HEK293 (cell line): ENCODE results near the gene NAV3.

Experiments
- CTCF ChIA-PET: fragments of 350-600 bp; formaldehyde crosslinking; extraction: SDS; loops from one replicate; lab custom pipeline; 2021; ENCODE audit warnings: antibody characterized with exemption; lab: Yijun Ruan, JAX
- POLR2A ChIA-PET: fragments of 300-600 bp; formaldehyde crosslinking; extraction: SDS; loops from one replicate; lab custom pipeline; 2020; ENCODE audit warnings: antibody characterized with exemption, inconsistent platforms; lab: Yijun Ruan, JAX
- H3K27ac ChIP-seq: fragments of 200-500 bp; sonication (Bioruptor generic); 2 replicates; pipeline ENCODE4 v1.5.1; 2014; ENCODE audit warnings: low read depth, low read length, control low read depth, inconsistent platforms; ENCODE audit errors: extremely low read depth
- H3K36me3 ChIP-seq, 2 experiments: fragments of 200-500 bp in 1 of 2; sonication (Bioruptor generic) in 1 of 2; 1 replicate in 1 of 2; 2 replicates in 1 of 2; pipeline ENCODE4 v1.5.1; 2014 to 2017; ENCODE audit warnings: inconsistent platforms in 2 of 2, low read length in 2 of 2; ENCODE audit not compliant: control insufficient read depth in 2 of 2, insufficient read depth in 1 of 2
- H3K4me1 ChIP-seq: fragments of 200-500 bp; sonication (Bioruptor generic); 2 replicates; pipeline ENCODE4 v1.5.1; 2014; ENCODE audit warnings: mild to moderate bottlenecking, low read length, inconsistent platforms; ENCODE audit not compliant: control insufficient read depth, insufficient read depth
- H3K4me3 ChIP-seq: 2 replicates; pipeline ENCODE4 v1.5.1; 2011; ENCODE audit warnings: low read depth, mild to moderate bottlenecking, control low read depth, low read length, moderate library complexity
- H3K9me3 ChIP-seq: fragments of 200-500 bp; sonication (Bioruptor generic); 2 replicates; pipeline ENCODE4 v1.5.1; 2014; ENCODE audit warnings: low read depth, low read length, inconsistent platforms; ENCODE audit not compliant: control insufficient read depth, insufficient read depth
- BCL11B ChIP-seq: fragments of 450-650 bp; formaldehyde crosslinking; IDR thresholded peaks from 2 replicates; pipeline ENCODE4 v1.5.1; 2016; ENCODE audit warnings: low read depth, missing biosample characterization, missing genetic modification characterization
- GLI4 ChIP-seq: fragments of 450-650 bp; formaldehyde crosslinking; IDR thresholded peaks from 2 replicates; pipeline ENCODE4 v1.5.1; 2016; ENCODE audit warnings: missing biosample characterization, missing genetic modification characterization
- HOXC10 ChIP-seq: sonication (generic); formaldehyde crosslinking; IDR thresholded peaks from 2 replicates; pipeline ENCODE4 v1.8.1; 2023; ENCODE audit warnings: mild to moderate bottlenecking, missing genetic modification reagents
- HOXD13 ChIP-seq: sonication (generic); formaldehyde crosslinking; IDR thresholded peaks from 2 replicates; pipeline ENCODE4 v1.8.0; 2022; ENCODE audit warnings: missing genetic modification reagents, borderline replicate concordance
- KLF16 ChIP-seq: fragments of 450-650 bp; formaldehyde crosslinking; IDR thresholded peaks from 2 replicates; pipeline ENCODE4 v1.5.1; 2017; ENCODE audit warnings: missing biosample characterization, missing genetic modification characterization
- SCRT1 ChIP-seq: fragments of 450-650 bp; formaldehyde crosslinking; IDR thresholded peaks from 2 replicates; pipeline ENCODE4 v1.5.1; 2016; ENCODE audit warnings: missing biosample characterization, missing genetic modification characterization, borderline replicate concordance
- ZFP41 ChIP-seq: fragments of 450-650 bp; formaldehyde crosslinking; IDR thresholded peaks from 2 replicates; pipeline ENCODE4 v1.5.1; 2016; ENCODE audit warnings: missing biosample characterization, missing genetic modification characterization, borderline replicate concordance
- ZNF146 ChIP-seq: fragments of 450-650 bp; formaldehyde crosslinking; IDR thresholded peaks from 2 replicates; pipeline ENCODE4 v1.5.1; 2016; ENCODE audit warnings: missing biosample characterization, missing genetic modification characterization
- ZNF266 ChIP-seq: fragments of 450-650 bp; formaldehyde crosslinking; IDR thresholded peaks from 2 replicates; pipeline ENCODE4 v1.5.1; 2016; ENCODE audit warnings: missing biosample characterization, missing genetic modification characterization, low read depth
- ZNF596 ChIP-seq: fragments of 450-650 bp; IDR thresholded peaks from 2 replicates; pipeline ENCODE4 v1.5.0; 2018; ENCODE audit warnings: missing biosample characterization, mild to moderate bottlenecking, missing genetic modification characterization, moderate library complexity
- ZNF629 ChIP-seq: fragments of 450-650 bp; formaldehyde crosslinking; IDR thresholded peaks from 2 replicates; pipeline ENCODE4 v1.5.1; 2017; ENCODE audit warnings: missing biosample characterization, missing genetic modification characterization
- ZSCAN30 ChIP-seq: fragments of 450-650 bp; IDR thresholded peaks from 2 replicates; pipeline ENCODE4 v1.5.1; 2018; ENCODE audit warnings: missing biosample characterization, mild to moderate bottlenecking, missing genetic modification characterization, moderate library complexity
- TF ChIP-seq, protein P1 (sequence below): fragments of 450-650 bp; formaldehyde crosslinking; IDR thresholded peaks from 2 replicates; pipeline ENCODE4 v1.5.1; 2016; ENCODE audit warnings: missing biosample characterization, missing genetic modification characterization
- TF ChIP-seq, protein P2 (sequence below): fragments of 450-650 bp; formaldehyde crosslinking; IDR thresholded peaks from 2 replicates; pipeline ENCODE4 v1.5.1; 2016; ENCODE audit warnings: missing biosample characterization, missing genetic modification characterization
- TF ChIP-seq, protein P3 (sequence below): fragments of 450-650 bp; formaldehyde crosslinking; IDR thresholded peaks from 2 replicates; pipeline ENCODE4 v1.5.1; 2017; ENCODE audit warnings: missing biosample characterization, missing genetic modification characterization
- TF ChIP-seq, protein P4 (sequence below): fragments of 450-650 bp; formaldehyde crosslinking; IDR thresholded peaks from 2 replicates; pipeline ENCODE4 v1.5.1; 2017; ENCODE audit warnings: missing biosample characterization, missing genetic modification characterization
- TF ChIP-seq, protein P5 (sequence below): fragments of 450-650 bp; formaldehyde crosslinking; IDR thresholded peaks from 2 replicates; pipeline ENCODE4 v1.5.1; 2016; ENCODE audit warnings: missing biosample characterization, missing genetic modification characterization

NAV3 gene

DNA sequence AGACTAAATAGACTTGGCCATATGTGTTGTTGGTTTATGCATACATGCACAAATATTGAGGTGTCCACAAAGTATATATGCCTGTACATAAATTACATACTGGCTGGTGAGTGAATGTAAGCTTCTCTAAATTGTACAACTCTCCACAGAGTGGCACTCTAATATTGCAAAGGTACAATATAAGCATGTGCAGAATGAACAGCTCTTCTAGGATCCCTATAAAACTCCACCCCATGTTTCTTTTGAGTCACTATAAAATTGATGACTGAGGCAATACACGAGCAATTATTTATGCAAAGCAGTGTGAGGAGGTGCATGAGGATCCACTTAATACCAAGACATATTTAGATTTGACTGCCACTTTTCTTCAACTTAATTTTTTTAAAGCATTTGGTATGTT is 172.2 kb downstream of the NAV3 start:
- no peak overlapping the region for H3K4me3 ChIP-seq
- POLR2A ChIA-PET = no interaction called here
- CTCF ChIA-PET = interaction anchor here (0.7 to 1.6 kb wide), 4 partner anchors 113 to 119 kb away, joined by 3 to 4 read pairs (median 4); no protein-coding TSS in a partner anchor
- no peak for TF ChIP-seq ZNF629 (tag by site-specific recombination)
- TF ChIP-seq, protein P1, sequence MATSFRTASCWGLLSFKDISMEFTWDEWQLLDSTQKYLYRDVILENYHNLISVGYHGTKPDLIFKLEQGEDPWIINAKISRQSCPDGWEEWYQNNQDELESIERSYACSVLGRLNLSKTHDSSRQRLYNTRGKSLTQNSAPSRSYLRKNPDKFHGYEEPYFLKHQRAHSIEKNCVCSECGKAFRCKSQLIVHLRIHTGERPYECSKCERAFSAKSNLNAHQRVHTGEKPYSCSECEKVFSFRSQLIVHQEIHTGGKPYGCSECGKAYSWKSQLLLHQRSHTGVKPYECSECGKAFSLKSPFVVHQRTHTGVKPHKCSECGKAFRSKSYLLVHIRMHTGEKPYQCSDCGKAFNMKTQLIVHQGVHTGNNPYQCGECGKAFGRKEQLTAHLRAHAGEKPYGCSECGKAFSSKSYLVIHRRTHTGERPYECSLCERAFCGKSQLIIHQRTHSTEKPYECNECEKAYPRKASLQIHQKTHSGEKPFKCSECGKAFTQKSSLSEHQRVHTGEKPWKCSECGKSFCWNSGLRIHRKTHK (tag by site-specific recombination) = no peak
- TF ChIP-seq, protein P2, sequence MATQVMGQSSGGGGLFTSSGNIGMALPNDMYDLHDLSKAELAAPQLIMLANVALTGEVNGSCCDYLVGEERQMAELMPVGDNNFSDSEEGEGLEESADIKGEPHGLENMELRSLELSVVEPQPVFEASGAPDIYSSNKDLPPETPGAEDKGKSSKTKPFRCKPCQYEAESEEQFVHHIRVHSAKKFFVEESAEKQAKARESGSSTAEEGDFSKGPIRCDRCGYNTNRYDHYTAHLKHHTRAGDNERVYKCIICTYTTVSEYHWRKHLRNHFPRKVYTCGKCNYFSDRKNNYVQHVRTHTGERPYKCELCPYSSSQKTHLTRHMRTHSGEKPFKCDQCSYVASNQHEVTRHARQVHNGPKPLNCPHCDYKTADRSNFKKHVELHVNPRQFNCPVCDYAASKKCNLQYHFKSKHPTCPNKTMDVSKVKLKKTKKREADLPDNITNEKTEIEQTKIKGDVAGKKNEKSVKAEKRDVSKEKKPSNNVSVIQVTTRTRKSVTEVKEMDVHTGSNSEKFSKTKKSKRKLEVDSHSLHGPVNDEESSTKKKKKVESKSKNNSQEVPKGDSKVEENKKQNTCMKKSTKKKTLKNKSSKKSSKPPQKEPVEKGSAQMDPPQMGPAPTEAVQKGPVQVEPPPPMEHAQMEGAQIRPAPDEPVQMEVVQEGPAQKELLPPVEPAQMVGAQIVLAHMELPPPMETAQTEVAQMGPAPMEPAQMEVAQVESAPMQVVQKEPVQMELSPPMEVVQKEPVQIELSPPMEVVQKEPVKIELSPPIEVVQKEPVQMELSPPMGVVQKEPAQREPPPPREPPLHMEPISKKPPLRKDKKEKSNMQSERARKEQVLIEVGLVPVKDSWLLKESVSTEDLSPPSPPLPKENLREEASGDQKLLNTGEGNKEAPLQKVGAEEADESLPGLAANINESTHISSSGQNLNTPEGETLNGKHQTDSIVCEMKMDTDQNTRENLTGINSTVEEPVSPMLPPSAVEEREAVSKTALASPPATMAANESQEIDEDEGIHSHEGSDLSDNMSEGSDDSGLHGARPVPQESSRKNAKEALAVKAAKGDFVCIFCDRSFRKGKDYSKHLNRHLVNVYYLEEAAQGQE (tag by site-specific recombination) = no peak
- no peak for TF ChIP-seq HOXC10 (CRISPR knock-in tag)
- TF ChIP-seq ZFP41 (tag by site-specific recombination) = no peak
- TF ChIP-seq BCL11B (tag by site-specific recombination) = no peak
- no peak for TF ChIP-seq KLF16 (tag by site-specific recombination)
- TF ChIP-seq, protein P3, sequence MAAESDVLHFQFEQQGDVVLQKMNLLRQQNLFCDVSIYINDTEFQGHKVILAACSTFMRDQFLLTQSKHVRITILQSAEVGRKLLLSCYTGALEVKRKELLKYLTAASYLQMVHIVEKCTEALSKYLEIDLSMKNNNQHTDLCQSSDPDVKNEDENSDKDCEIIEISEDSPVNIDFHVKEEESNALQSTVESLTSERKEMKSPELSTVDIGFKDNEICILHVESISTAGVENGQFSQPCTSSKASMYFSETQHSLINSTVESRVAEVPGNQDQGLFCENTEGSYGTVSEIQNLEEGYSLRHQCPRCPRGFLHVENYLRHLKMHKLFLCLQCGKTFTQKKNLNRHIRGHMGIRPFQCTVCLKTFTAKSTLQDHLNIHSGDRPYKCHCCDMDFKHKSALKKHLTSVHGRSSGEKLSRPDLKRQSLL (tag by site-specific recombination) = no peak
- TF ChIP-seq SCRT1 (tag by site-specific recombination) = no peak
- no peak for TF ChIP-seq ZSCAN30 (tag by site-specific recombination)
- TF ChIP-seq, protein P4, sequence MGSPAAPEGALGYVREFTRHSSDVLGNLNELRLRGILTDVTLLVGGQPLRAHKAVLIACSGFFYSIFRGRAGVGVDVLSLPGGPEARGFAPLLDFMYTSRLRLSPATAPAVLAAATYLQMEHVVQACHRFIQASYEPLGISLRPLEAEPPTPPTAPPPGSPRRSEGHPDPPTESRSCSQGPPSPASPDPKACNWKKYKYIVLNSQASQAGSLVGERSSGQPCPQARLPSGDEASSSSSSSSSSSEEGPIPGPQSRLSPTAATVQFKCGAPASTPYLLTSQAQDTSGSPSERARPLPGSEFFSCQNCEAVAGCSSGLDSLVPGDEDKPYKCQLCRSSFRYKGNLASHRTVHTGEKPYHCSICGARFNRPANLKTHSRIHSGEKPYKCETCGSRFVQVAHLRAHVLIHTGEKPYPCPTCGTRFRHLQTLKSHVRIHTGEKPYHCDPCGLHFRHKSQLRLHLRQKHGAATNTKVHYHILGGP (tag by site-specific recombination) = no peak
- TF ChIP-seq, protein P5, sequence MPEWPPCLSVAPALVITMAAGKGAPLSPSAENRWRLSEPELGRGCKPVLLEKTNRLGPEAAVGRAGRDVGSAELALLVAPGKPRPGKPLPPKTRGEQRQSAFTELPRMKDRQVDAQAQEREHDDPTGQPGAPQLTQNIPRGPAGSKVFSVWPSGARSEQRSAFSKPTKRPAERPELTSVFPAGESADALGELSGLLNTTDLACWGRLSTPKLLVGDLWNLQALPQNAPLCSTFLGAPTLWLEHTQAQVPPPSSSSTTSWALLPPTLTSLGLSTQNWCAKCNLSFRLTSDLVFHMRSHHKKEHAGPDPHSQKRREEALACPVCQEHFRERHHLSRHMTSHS (tag by site-specific recombination) = no peak
- no peak for TF ChIP-seq ZNF146 (tag by site-specific recombination)
- no peak for TF ChIP-seq HOXD13 (CRISPR knock-in tag)
- TF ChIP-seq ZNF266 (tag by site-specific recombination) = no peak
- no peak for TF ChIP-seq ZNF596 (tag by site-specific recombination)
- TF ChIP-seq GLI4 = no peak
- TF ChIP-seq, all 188 proteins: peak for 0
- Histone ChIP-seq H3K4me1 (peaks cover 4% of the 10 kb centered on the region; the same call in 1 of the 2 replicates), H3K36me3 (no peaks in the 10 kb centered on the region), H3K9me3 (no peaks in the 10 kb centered on the region), H3K27ac (no peak overlapping the region)
